Transverse colon (tissue), 4 donors: ENCODE data around the gene MATR3. TPM values are rescaled to one million over a fixed set of nuclear protein-coding genes. Genes with fewer than 3 reads are reported as not detected.

Source experiments
- DNase-seq: peaks from one replicate; pipeline ENCODE4 v3.0.0-alpha.2; 2019
- H3K27ac ChIP-seq, 4 donors: fragments of 200-600 bp; sonication (generic); 2 replicates each; pipeline ENCODE4 v1.5.1; 2016 to 2018; ENCODE audit warnings: inconsistent platforms in 4 of 4
- H3K27me3 ChIP-seq: fragments of 200-600 bp; sonication (generic); 2 replicates; pipeline ENCODE4 v1.5.1; 2017; ENCODE audit warnings: inconsistent platforms
- H3K36me3 ChIP-seq, 4 donors: fragments of 200-600 bp; sonication (generic); 2 replicates each; pipeline ENCODE4 v1.5.1; 2017 to 2019; ENCODE audit warnings: inconsistent platforms in 4 of 4
- H3K4me1 ChIP-seq, 4 donors: fragments of 200-600 bp; sonication (generic); 2 replicates each; pipeline ENCODE4 v1.5.1; 2017 to 2020; ENCODE audit warnings: inconsistent platforms in 4 of 4
- H3K4me3 ChIP-seq, 4 donors: fragments of 200-600 bp; sonication (generic); 1 replicate in 1 of 4; 2 replicates in 3 of 4; pipeline versions ENCODE4 v1.5.1 to v1.6.1; 2017 to 2019; ENCODE audit warnings: inconsistent platforms in 4 of 4
- H3K9me3 ChIP-seq, 2 donors: fragments of 200-600 bp; sonication (generic); 2 replicates each; pipeline ENCODE4 v1.5.1; 2017 to 2019; ENCODE audit warnings: inconsistent platforms in 2 of 2
- CTCF ChIP-seq, 5 experiments: fragments of 200-600 bp in 3 of 5; fragments of 450-650 bp in 2 of 5; sonication (generic) in 3 of 5; IDR thresholded peaks; 1 replicate in 2 of 5; 2 replicates in 3 of 5; pipeline ENCODE4 v1.5.1; 2016 to 2017; ENCODE audit warnings: antibody characterized with exemption in 5 of 5, inconsistent platforms in 3 of 5, mild to moderate bottlenecking in 2 of 5, moderate library complexity in 1 of 5
- EP300 ChIP-seq: sonication (generic); formaldehyde crosslinking; IDR thresholded peaks from one replicate; pipeline ENCODE4 v1.6.1; 2017; ENCODE audit warnings: antibody characterized with exemption, low read depth
- POLR2A ChIP-seq: fragments of 450-650 bp; IDR thresholded peaks from one replicate; pipeline ENCODE4 v1.6.1; 2016; ENCODE audit warnings: antibody characterized with exemption, mild to moderate bottlenecking, moderate library complexity
- POLR2AphosphoS5 ChIP-seq, 3 donors: sonication (generic); formaldehyde crosslinking; IDR thresholded peaks; one replicate each; pipeline ENCODE4 v1.6.1; 2016; ENCODE audit warnings: antibody characterized with exemption in 3 of 3
- WGBS, 2 donors: methylation state at CpG; one replicate each; pipeline ENCODE4 v1.1.5; 2018; ENCODE audit warnings: low coverage in 1 of 2; 5-methylcytosine and 5-hydroxymethylcytosine counted together
- in situ Hi-C, 4 donors: fragments of 200-750 bp; cut with MboI; loops; one replicate each; pipeline versions ENCODE4 v1.15.0 to v1.15.1; 2017; ENCODE audit warnings: low sequenced_read_pairs in 3 of 4, low pct_ligation_motif_present in 1 of 4, low pct_unique_long_range_greater_than_20kb in 1 of 4
- intact Hi-C: fragments of 100-400 bp; cut with DNase I; formaldehyde crosslinking; loops from one replicate; pipeline ENCODE4 v1.15.1; 2023; ENCODE audit warnings: low total_unique reads
- total RNA-seq, 4 donors: library from RNA; depleted of rRNA; stranded (reverse); fragments of >200 nt; gene quantifications; one replicate each; pipeline ENCODE4 v1.1.0, GENCODE V29; 2016

MATR3 gene
- total RNA-seq, 4 donors from 2014 or later: 97.3 to 190 (median 134) TPM

GRCh38 chr5:139314276-139314675 lies 20.7 kb downstream of the MATR3 start:
- in situ Hi-C loops (no loop called here), intact Hi-C loops (no loop called here)
- TF ChIP-seq POLR2AphosphoS5 (IDR thresholded peaks at IDR 0.05): no peak
- no peak for TF ChIP-seq POLR2A
- TF ChIP-seq CTCF (IDR thresholded peaks at IDR 0.05): no peak
- TF ChIP-seq EP300: no peak
- Histone ChIP-seq H3K4me1 (peaks cover 0 to 56% (median 22%) of the 10 kb centered on the region in 4 donors), H3K9me3 (no peaks in the 10 kb centered on the region), H3K36me3 (peaks cover 0 to 43% (median 15%) of the 10 kb centered on the region in 4 donors), H3K27me3 (no peaks in the 10 kb centered on the region), H3K4me3 (no peak overlapping the region), H3K27ac (no peak overlapping the region)
- WGBS, 2 donors: 87 to 94% methylated on average over 1 of the region's 1 CpG
- no peak for DNase-seq

GRCh38 chr5:139315056-139315615 lies 21.6 kb downstream of the MATR3 start:
- no peak for DNase-seq
- Histone ChIP-seq H3K36me3 (peaks cover 0 to 50% (median 18%) of the 10 kb centered on the region in 4 donors), H3K27me3 (no peaks in the 10 kb centered on the region), H3K9me3 (no peaks in the 10 kb centered on the region), H3K4me1 (peaks cover 0 to 48% (median 17%) of the 10 kb centered on the region in 4 donors), H3K4me3 (no peak overlapping the region), H3K27ac (no peak overlapping the region)
- intact Hi-C loops: no loop called here
- 79 to 85% methylated on average over 3 of the region's 3 CpGs for WGBS, 2 donors
- TF ChIP-seq POLR2AphosphoS5 (IDR thresholded peaks at IDR 0.05): no peak
- TF ChIP-seq EP300: no peak
- TF ChIP-seq CTCF (IDR thresholded peaks at IDR 0.05): no peak
- TF ChIP-seq POLR2A: no peak
- in situ Hi-C loops: no loop called here

GRCh38 chr5:139335811-139336210 lies 42.3 kb downstream of the MATR3 start:
- no peak for TF ChIP-seq CTCF (IDR thresholded peaks at IDR 0.05)
- TF ChIP-seq EP300: no peak
- TF ChIP-seq POLR2AphosphoS5 (IDR thresholded peaks at IDR 0.05): no peak
- TF ChIP-seq POLR2A: no peak
- 67 to 75% methylated on average over 6 of the region's 6 CpGs for WGBS, 2 donors
- no peaks in the 10 kb centered on the region for H3K9me3 ChIP-seq
- in situ Hi-C loops: no loop called here
- DNase-seq: no peak
- H3K4me1 ChIP-seq: peaks cover under 1 to 3% (median under 1%) of the 10 kb centered on the region in 4 donors
- H3K36me3 ChIP-seq: peaks cover 0 to 18% (median 7%) of the 10 kb centered on the region in 4 donors
- H3K4me3 ChIP-seq: no peak overlapping the region
- no peak overlapping the region for H3K27ac ChIP-seq
- intact Hi-C loops: loop anchor here (5.0 kb wide), 1 partner anchor 44 kb away; the partner anchor contains the start of gene MATR3
- no peaks in the 10 kb centered on the region for H3K27me3 ChIP-seq

GRCh38 chr5:139340051-139340450 lies 46.5 kb downstream of the MATR3 start:
- H3K4me1 ChIP-seq: peaks cover 5 to 32% (median 29%) of the 10 kb centered on the region in 4 donors
- no peak overlapping the region for H3K4me3 ChIP-seq
- in situ Hi-C loops: no loop called here
- no peaks in the 10 kb centered on the region for H3K27me3 ChIP-seq
- intact Hi-C loops: no loop called here
- DNase-seq: no peak
- no peak for TF ChIP-seq POLR2A
- no peak for TF ChIP-seq CTCF (IDR thresholded peaks at IDR 0.05)
- no peak for TF ChIP-seq POLR2AphosphoS5 (IDR thresholded peaks at IDR 0.05)
- no peak for TF ChIP-seq EP300
- 97% methylated on average over 2 of the region's 2 CpGs; no CpG with 5 or more reads in 1 of the 2 donors for WGBS, 2 donors
- no peaks in the 10 kb centered on the region for H3K9me3 ChIP-seq
- no peaks in the 10 kb centered on the region for H3K36me3 ChIP-seq
- no peak overlapping the region for H3K27ac ChIP-seq
